NCI-H1436 treated with DMSO at 0.1 percent for 48 hours (cell line): ENCODE data around the gene TACC2.

Source experiments
- DNase-seq: peaks from one replicate; lab custom pipeline; 2025; lab: John Stamatoyannopoulos, UW

The TACC2 gene

GRCh38 chr10:122121059-122121458 lies 132.1 kb downstream of the TACC2 start:
- DNase-seq, result no peak

GRCh38 chr10:122122493-122122892 lies 133.5 kb downstream of the TACC2 start:
- DNase-seq, result no peak

GRCh38 chr10:122123186-122123585 lies 134.2 kb downstream of the TACC2 start:
- DNase-seq, result no peak

GRCh38 chr10:122124342-122124741 lies 135.4 kb downstream of the TACC2 start:
- no peak for DNase-seq

- no peak for DNase-seq
These were observed 135.8 kb downstream of the TACC2 start for GRCh38 chr10:122124808-122125207.

- no peak for DNase-seq
These were observed 138.0 kb downstream of the TACC2 start for GRCh38 chr10:122126763-122127659.

- no peak for DNase-seq
These were observed 139.0 kb downstream of the TACC2 start for GRCh38 chr10:122127943-122128342.

- no peak for DNase-seq
These were observed 139.4 kb downstream of the TACC2 start for GRCh38 chr10:122128357-122128756.

GRCh38 chr10:122130474-122131110 lies 141.6 kb downstream of the TACC2 start:
- DNase-seq, result no peak

GRCh38 chr10:122132331-122132755 lies 143.4 kb downstream of the TACC2 start:
- DNase-seq, result no peak

- no peak for DNase-seq
These were observed 144.1 kb downstream of the TACC2 start for GRCh38 chr10:122132882-122133565.

GRCh38 chr10:122135251-122136025 lies 146.5 kb downstream of the TACC2 start:
- no peak for DNase-seq

GRCh38 chr10:122138831-122139625 lies 150.1 kb downstream of the TACC2 start:
- no peak for DNase-seq

GRCh38 chr10:122139627-122140170 lies 150.7 kb downstream of the TACC2 start:
- no peak for DNase-seq

GRCh38 chr10:122140461-122140902 lies 151.5 kb downstream of the TACC2 start:
- no peak for DNase-seq

- no peak for DNase-seq
These were observed 152.1 kb downstream of the TACC2 start for GRCh38 chr10:122140941-122141623.

GRCh38 chr10:122141821-122142640 lies 153.1 kb downstream of the TACC2 start:
- no peak for DNase-seq

- no peak for DNase-seq
These were observed 153.8 kb downstream of the TACC2 start for GRCh38 chr10:122142641-122143237.
